ENCODE results near the gene SORL1-AS1.

SORL1-AS1 gene

DNA sequence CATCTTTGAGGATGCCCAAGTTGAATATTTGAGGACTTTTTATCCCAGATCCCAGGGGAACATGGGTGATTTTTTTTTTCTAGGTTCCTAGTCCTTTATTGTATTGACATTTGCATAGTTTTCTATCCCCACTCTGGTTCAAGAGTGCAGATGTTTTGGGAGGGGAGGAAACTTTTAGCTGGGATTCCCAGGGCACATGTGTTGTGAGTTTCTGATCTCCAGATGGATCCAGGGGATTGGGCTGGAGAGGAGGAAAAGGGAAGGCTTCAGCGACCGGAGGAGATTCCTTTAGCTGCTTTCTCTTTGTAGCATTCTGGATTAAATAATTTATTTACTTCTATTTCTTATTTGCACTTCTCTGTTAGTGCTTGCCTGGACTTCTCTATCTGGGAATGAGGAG, 14.7 kb upstream of the SORL1-AS1 start:
- no peak for DNase-seq (ENCODE audit: insufficient read length, low spot score)
- TF ChIP-seq POLR2A (IDR thresholded peaks at IDR 0.05; ENCODE audit: low read depth, low read length) = no peak
- FAIRE-seq = no peak

DNA sequence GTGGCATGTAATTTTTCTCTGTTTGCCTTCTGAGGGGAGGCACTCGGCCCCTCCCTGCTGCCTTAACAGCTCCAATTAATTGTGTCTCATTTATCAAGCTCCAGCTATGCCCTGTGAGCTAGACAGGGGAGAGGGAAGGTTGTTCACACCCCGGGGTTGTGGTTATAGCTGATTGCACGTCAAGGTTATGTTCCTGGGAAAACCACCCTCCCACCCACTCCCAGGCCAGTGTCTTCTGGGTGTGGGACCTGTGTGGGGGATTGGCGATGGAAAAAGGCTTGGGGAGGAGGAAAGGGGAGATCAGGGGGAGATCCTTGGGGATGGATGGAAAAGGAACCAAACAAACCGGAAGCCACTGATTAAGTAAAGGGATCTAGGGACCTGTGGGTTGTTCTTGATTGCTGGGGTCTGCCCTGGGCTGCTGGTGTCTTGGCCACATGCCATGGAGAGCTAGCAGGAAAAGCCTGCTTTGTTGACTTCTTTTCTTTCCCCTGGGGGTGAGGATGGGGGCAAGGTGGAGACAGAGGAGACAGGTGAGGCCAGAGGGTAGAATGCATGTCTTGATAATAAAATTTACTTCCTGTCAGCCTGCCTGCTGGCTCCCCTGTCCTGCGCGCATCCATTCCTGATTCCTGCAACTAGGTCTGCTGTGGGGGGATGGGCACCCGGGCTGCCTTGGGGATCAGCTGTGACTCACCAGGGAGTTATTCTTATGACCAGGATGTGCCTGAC, 13.5 kb upstream of the SORL1-AS1 start:
- no peak for TF ChIP-seq POLR2A (IDR thresholded peaks at IDR 0.05; ENCODE audit: low read depth, low read length)
- FAIRE-seq (no peak), DNase-seq (ENCODE audit: insufficient read length, low spot score) (peak; percentile 75)

DNA sequence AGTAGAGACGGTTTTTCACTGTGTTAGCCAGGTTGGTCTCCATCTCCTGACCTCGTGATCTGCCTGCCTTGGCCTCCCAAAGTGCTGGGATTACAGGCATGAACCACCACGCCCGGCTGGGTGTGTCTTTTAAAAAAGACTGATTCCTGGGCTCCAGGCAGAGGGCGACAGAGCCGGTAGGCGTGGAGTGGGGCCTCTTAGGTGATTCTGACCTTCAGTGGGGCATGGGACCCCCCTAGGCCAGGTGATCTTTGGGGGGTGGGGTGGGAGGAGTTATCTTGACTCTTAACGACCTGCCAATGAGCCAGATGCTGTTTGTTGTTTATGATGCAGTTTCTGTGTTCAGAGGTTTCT, 12.9 kb upstream of the SORL1-AS1 start:
- TF ChIP-seq POLR2A (IDR thresholded peaks at IDR 0.05; ENCODE audit: low read depth, low read length) = no peak
- DNase-seq (ENCODE audit: insufficient read length, low spot score) = no peak
- FAIRE-seq = no peak

DNA sequence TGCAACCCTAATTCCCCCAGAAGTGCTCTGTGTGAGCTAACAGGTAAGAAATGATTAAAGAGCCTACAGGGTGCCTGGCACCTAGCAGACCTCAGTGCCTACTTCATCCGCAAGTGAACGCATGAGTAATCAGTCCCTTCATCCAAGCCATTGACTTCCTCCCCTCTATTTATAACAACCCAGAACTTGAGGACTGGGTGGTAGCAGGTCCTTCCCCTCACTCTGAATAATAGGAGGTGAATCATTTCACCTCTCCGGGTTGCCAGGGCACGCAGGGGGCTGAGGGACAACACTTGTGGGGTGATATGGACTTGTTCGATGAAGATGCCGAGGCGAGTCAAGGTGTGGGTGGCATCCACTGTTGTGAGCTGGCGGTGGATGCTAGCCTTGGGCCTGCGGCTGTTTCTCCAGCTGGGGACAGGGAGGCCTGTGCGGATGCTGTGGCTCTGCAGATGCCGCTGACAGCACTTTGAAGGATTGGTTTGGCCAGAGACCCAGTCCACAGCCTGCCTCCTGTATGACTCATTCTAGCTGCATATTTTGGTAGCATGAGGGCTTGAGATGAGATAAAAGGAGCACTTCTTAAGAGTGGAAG, 11.7 kb upstream of the SORL1-AS1 start:
- DNase-seq (ENCODE audit: insufficient read length, low spot score) (peak; percentile 56), FAIRE-seq (peak; percentile 87)
- TF ChIP-seq POLR2A (IDR thresholded peaks at IDR 0.05; ENCODE audit: low read depth, low read length) = no peak

DNA sequence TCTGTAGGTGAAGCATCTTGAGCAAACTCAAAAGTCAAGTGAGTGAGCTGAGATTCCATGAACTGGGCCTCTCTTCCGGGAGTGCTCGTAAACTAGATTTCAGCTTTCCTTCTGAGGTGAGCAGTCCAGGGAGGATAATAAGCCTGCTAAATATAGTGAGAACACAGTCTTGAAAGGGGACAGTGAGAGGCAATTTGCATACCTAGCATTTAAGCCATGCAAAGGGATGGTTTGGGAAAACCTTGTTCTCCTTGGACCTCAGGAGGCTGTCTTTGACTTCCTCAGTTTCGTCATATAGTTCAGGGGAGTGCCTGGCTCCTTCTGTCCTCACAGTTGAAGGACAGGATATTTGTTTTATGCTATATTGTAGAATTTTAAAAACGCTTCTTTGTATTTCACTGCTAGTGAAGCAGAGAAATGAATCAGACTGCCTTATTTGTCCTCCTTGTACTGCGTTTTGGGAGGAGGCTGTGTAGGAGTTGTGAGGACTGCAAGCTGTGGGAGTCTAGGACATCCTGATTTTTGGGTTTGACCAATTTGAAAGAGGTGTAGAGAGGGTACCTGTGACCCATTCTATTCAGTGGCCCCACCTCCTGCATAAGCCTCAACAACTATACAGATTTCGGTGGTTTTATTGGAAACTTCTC, 11.0 kb upstream of the SORL1-AS1 start:
- no peak for DNase-seq (ENCODE audit: insufficient read length, low spot score)
- FAIRE-seq = no peak
- no peak for TF ChIP-seq POLR2A (IDR thresholded peaks at IDR 0.05; ENCODE audit: low read depth, low read length)

DNA sequence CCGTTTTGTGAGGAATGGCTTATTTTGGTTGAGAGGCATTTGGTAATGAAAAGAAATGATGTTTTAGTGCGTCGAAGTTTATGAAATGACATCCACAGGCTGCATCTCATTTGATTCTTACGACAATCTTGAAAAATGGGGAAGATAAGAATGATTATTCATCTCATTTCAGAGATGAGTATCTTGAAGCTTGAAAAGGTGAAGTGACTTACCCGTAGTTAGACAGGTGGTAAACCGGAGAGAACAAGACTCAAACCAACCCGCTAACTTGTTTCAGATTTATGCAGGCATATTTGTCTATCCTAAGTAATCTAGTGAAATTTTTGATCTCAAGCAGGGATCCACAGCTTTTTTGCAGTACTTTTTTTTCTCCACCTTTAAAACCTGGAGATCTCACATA, 9.1 kb upstream of the SORL1-AS1 start:
- no peak for FAIRE-seq
- no peak for TF ChIP-seq POLR2A (IDR thresholded peaks at IDR 0.05; ENCODE audit: low read depth, low read length)
- DNase-seq (ENCODE audit: insufficient read length, low spot score) = no peak

DNA sequence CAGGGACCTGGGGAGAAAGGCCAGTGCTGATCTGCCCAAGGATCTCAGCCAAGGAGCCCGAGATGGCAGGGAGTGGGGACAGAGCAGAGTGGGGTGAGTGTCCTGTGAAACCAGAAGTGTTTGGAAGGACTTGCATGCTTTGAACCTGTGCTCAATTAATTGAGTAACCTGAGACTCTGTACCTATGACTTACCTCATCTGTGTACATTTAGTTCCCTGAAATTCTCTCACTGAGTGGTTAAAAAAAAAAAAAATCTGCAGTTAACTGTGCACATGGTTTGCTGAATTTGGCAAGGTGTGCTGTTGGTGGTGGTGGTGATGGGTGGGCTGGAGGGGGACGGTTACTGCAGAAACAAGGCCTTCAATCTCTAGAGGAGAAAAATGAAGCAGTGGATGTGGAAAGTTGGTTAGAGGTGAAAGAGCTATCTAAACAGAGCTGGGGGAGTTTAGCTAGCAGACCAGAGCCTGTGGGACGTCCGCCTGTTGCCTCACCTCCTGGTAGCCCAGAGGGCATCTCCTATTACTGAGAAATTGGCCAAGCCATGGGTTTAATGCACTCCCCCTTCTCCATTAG, 8.3 kb upstream of the SORL1-AS1 start:
- no peak for FAIRE-seq
- no peak for DNase-seq (ENCODE audit: insufficient read length, low spot score)
- TF ChIP-seq POLR2A (IDR thresholded peaks at IDR 0.05; ENCODE audit: low read depth, low read length) = no peak

DNA sequence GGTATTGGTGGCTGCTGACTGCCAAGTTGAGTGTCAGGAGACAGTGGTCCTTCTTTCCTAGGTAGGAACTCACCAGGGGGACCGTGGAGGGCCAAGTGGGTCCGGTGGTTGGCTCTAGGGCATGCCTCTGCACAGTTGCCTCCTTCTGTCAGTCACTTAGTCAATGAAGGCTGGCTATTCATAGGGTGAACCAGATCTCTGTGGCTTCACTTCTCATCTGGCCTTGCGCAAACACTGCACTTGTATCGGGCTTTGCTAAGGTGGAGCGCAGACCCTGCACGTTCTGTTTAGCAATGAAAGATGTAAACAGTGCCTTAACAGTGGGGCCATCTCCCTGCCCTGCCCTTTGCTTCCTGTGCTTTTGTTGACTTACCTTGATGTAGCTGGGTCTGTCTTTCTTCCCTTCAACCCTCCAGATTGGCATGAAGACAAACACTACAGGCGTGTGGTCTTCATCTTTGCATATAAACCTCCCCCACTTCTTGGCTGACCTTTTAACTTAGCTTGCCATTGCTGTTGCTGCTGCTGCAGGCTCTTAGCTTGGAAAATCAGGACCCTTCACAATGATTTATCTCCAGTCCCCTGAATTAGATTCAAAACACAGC, 6.7 kb upstream of the SORL1-AS1 start:
- FAIRE-seq (no peak), DNase-seq (ENCODE audit: insufficient read length, low spot score) (no peak)
- TF ChIP-seq POLR2A (IDR thresholded peaks at IDR 0.05; ENCODE audit: low read depth, low read length) = no peak

DNA sequence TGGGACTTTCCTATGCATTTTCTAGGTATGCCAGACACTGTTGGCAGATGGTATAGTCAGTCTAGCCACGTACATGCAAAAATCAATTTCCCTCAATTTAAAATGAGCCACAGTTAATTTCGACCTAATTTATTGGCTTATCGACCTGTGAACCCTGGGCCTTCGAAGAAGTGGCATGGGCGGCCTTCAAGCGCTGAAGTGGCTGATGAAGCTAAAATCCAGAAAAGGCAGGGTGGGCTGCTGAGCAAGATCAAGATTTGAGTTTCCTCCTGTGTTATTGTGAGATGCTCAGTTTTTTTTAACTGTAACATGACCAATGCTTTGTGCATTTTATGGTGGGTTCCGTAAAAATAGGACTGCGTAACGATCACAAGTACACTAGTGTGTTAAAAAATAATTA, 5.8 kb upstream of the SORL1-AS1 start:
- DNase-seq (ENCODE audit: insufficient read length, low spot score) (no peak), FAIRE-seq (no peak)
- no peak for TF ChIP-seq POLR2A (IDR thresholded peaks at IDR 0.05; ENCODE audit: low read depth, low read length)

DNA sequence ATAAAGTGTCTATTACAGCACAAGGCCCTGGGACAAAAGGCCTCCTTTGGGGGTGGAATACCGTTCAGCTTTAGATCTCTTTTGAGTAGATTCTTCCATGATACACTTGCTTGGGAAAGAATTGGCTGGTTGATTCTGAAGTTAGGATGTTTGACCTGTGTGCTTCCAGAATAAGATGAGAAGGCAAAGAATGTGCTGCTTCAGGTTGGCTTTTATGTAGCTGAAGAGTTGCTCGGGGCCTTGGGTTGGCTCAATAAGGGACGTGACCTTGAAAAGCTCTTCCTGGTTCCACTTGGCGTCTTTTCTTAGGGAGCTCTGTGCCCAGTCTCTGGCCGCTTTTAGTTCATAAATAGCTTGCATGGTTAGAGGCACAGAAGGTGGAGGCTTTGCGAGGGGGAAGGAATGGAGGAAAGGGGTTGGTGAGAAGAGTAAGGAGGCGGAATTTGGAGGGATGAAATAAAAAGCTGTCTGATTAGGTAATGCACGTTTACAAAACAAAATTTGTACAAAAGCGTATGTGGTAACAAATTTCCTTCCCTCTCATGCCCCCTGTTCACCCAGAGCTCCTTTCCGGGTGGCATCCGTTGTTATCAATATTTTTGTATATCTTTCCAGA, 4.2 kb upstream of the SORL1-AS1 start:
- FAIRE-seq (no peak), DNase-seq (ENCODE audit: insufficient read length, low spot score) (no peak)
- no peak for TF ChIP-seq POLR2A (IDR thresholded peaks at IDR 0.05; ENCODE audit: low read depth, low read length)

DNA sequence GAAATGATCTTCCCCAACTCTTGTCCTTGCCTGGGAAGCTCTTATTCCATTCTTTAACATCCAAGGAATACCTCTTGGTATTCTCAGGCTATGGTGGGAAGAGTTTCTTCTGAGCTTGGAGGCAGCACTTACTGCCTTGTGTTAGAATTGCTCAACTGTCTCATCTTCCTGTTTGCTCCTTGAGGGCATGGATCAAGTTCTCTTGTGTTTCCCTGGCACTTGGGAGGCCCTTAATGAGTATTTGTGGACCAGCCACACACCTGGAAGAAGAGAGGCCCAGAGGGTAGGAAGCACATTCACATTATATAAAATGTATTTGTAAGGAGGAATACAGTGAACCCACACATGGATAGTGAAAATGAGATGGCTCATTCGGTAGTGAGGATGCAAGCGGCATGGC, 3.4 kb upstream of the SORL1-AS1 start:
- FAIRE-seq (no peak), DNase-seq (ENCODE audit: insufficient read length, low spot score) (no peak)
- no peak for TF ChIP-seq POLR2A (IDR thresholded peaks at IDR 0.05; ENCODE audit: low read depth, low read length)

DNA sequence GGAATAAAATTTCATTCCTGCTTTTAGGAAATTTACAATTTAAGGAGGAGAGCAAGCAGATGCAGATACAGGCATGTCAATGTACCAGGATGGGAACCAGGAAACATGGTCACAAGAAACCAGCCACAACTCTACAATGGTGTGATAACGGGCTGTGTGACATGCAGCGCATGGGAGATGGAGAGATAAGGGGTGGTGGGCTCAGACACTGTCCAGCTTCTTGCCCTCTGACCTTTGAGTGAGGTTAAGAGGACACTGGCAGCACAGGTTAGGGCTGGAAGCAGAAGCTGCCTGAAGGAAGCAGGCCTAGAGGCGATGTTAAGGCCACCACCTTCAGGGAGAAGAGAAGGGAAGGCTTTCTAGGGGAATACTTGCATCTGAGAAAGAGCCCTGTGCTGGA, 2.3 kb upstream of the SORL1-AS1 start:
- FAIRE-seq (no peak), DNase-seq (ENCODE audit: insufficient read length, low spot score) (no peak)
- TF ChIP-seq POLR2A (IDR thresholded peaks at IDR 0.05; ENCODE audit: low read depth, low read length) = no peak

DNA sequence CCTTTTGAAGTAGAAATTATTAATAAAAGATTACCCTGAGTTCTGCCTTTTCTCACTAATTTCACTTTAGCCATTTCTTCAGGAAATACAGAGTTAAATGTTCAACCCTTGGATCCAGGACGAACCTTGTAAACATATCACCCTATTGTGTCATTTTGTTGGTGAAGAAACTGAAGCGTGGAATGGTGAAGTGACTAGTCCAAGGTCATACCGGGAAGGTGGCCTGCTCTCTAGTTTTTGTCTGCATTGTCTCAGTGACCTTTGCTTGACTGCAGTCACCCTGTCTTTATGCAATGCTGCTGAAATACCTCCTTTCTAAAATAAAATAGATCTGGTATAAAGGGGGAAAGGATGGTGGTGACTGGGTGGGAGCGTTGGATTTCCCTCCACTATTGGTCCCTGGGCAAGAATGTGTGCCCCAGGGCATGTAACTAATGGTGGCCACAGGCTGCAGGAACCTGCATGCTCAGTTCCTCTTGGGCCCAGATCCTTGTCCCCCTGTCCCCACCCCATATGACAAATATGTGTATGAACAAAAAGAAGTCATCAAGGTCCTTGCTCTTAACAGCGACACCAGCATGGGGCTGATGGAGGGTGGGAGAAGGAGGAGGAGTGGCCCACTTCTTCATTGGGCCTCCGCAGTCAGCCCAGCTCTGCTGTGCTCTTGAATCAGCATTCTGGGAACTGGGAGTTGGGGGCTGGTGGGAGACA, 977 bp upstream of the SORL1-AS1 start:
- no peak for TF ChIP-seq POLR2A (IDR thresholded peaks at IDR 0.05; ENCODE audit: low read depth, low read length)
- DNase-seq (ENCODE audit: insufficient read length, low spot score) (no peak), FAIRE-seq (no peak)

Data from H54 (cell line).